GM18498 (cell line): ENCODE measurements around the gene SPATA21.

Source experiments
- ATAC-seq: cut with Tn5 transposase; IDR thresholded peaks from one replicate; pipeline ENCODE4 v1.9.1; 2021; ENCODE audit warnings: mild to moderate bottlenecking, moderate library complexity; ENCODE audit not compliant: unreplicated experiment

Gene SPATA21

DNA sequence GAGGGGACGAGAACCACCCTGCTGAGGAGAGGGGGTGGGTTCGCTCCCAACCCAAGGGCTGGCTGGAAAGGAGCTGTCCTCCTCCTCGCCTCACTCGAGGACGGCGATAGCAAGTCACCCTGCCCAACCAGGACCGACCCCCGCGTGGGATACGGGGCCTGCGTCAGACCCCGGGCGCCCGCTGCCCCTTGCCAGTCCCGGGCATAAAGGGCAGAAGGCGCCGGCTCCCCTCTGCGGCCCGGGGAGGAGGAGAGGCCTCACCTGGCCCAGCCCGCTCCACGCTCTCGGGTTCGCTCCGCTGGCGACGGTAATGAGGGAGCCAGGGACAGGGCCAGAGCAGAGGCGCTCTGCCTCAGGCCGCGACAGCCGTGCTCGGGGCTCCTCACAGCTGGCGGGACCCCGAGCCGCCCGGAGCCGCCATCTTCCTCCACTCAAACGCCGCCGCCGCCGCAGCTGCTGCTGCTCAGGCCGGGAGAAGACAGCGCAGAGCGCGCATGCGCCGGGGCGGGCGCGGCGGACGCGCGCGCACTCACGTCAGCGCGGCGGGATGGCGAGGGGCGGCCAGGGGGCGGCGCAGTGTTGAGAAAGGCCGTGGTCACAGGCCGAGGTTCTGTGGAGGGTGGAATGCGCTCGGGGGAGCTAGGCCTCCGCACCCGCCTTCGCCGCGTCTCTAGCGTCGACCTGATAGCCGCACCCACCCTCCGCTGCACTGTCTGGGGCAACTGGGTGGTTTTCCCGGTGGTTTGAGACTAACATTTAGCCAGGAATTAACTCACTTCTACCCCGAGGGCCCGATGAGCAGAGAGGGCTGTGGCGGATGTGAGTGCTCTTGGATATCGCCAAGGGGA lies 85.0 kb downstream of the SPATA21 start, which contains the start of gene FBXO42:
TSS of gene FBXO42 (minus strand) at position 487 of the 848 bp plus-strand sequence. CDS start 37,062 bp downstream, outside the sequence.
- ATAC-seq, result peak; percentile 90

DNA sequence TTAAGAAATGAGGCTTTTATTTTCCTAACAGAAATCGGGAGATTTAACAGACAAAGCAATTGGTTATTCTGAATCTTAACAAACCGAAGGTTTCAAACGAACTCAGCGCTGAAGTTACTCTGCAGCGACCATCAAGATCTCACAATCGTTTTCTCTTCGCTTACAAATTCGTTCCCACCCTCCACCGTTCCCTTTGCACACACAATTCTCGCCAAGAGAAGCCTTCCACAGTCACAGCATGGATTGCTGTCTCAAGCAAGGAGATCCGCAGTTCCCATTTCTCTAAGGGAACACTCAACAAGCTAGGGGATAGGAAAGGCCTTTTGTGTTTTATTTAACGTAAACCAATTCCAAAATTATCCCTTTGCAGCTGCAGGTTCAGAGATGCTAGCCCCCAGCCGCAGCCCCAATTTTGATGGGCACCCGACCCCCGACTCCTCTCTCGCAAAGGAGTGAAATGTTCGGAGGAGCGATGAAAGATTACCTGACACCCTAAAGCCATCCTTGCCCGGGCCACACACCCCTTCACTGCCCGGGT lies 85.7 kb downstream of the SPATA21 start:
- ATAC-seq, result no peak

DNA sequence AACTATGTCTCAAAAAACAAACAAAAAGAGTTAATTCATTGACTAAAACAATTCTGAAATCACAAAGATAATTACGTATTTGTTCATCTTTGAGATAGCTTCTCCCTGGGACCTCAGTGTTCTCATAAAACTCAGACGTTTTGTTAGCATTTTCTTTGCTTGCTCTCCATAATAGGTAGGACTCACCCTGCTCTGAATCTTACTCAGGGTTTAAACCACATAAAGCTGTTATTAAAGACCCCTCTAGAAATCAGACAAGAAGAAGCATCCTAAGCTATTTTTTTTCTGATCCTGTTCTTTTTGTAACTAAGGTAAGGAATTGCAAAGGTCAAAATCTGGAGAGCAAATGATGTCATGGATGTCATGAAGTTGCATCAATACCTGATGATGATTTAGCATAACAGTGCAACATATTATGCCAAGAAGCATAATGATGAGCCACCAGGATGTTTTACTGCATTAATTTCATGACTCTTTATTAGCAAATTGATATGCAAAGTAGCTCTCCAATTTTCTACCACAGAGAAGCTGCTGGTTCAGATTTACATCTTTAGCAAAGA lies 87.3 kb downstream of the SPATA21 start:
- ATAC-seq, result no peak
